Esophagus muscularis mucosa (tissue), 3 donors: Measurements from ENCODE around the gene CAMSAP1.

Experiments used
- EP300 ChIP-seq: sonication (generic); formaldehyde crosslinking; IDR thresholded peaks from one replicate; pipeline ENCODE4 v1.6.1; 2017; ENCODE audit warnings: antibody characterized with exemption
- POLR2AphosphoS5 ChIP-seq, 2 donors: sonication (generic); formaldehyde crosslinking; IDR thresholded peaks; one replicate each; pipeline ENCODE4 v1.6.1; 2017; ENCODE audit warnings: antibody characterized with exemption in 2 of 2

DNA sequence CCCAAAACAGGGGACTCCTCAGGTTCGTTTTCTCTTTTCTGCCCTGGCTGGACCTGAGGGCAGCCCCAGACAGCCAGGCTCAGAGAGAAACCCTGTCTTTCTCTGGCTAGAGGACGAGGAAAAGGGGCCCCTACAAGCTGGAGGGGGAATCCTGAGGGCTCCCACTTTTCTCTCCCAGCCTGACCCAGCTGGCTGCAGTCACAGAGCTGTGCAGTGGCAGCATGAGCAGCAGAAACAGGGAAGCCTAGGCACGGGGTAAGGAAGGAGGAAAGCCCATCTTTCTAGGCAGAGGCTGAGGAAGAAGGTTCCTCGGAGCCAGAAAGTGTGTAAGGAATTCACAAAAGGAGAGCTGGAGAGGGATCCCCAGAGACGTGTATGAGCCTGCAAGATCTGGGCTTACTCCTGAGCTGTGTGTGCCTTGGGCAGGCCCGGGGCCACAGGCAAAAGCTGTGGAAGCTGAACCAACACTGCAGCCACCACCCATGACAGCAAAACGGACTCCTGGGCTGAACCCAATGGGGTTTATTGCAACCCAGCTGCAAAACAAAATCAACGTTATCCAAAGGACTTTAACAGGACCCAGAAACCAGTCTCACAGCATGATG lies 16.2 kb downstream of the CAMSAP1 start:
- TF ChIP-seq EP300 (no peak), POLR2AphosphoS5 (IDR thresholded peaks at IDR 0.05) (no peak)
